PC-3 (cell line): ENCODE results near the gene PLEKHA5.

Source experiments
- EZH2 ChIP-seq: fragments of 300-600 bp; sonication (generic); IDR thresholded peaks from one replicate; pipeline ENCODE4 v1.6.1; 2017; ENCODE audit warnings: antibody characterized with exemption, mild to moderate bottlenecking, low read length; ENCODE audit not compliant: unreplicated experiment
- EZH2phosphoT487 ChIP-seq: fragments of 300-600 bp; sonication (generic); IDR thresholded peaks from 2 replicates; pipeline ENCODE4 v1.6.1; 2018; ENCODE audit warnings: mild to moderate bottlenecking, antibody characterized with exemption, low read length, borderline replicate concordance
- TF ChIP-seq, protein P1 (sequence below): fragments of 300-600 bp; sonication (generic); conservative IDR thresholded peaks from 2 replicates; pipeline ENCODE4 v1.5.1; 2017; ENCODE audit warnings: antibody characterized with exemption, low read depth, mild to moderate bottlenecking, low read length

DNA sequence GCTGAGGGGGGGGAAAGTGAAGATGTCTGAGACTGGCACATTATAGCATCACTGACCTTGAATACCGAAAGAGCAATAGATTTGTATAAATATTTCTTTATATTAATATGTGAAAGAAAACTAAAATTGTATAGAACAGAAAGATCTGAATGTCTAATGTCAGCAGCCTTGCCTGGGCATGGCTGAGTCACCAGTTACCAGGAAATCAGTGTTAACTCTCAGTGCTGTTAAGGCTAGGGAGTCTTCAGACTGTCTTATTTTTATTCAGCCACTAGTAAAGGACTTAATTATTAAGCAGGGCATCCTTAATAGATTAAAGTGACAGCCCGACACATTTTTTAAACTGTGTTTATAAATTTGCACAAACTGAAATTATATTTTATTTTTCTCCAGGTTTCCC lies 186.9 kb downstream of the PLEKHA5 start:
- TF ChIP-seq, protein P1, sequence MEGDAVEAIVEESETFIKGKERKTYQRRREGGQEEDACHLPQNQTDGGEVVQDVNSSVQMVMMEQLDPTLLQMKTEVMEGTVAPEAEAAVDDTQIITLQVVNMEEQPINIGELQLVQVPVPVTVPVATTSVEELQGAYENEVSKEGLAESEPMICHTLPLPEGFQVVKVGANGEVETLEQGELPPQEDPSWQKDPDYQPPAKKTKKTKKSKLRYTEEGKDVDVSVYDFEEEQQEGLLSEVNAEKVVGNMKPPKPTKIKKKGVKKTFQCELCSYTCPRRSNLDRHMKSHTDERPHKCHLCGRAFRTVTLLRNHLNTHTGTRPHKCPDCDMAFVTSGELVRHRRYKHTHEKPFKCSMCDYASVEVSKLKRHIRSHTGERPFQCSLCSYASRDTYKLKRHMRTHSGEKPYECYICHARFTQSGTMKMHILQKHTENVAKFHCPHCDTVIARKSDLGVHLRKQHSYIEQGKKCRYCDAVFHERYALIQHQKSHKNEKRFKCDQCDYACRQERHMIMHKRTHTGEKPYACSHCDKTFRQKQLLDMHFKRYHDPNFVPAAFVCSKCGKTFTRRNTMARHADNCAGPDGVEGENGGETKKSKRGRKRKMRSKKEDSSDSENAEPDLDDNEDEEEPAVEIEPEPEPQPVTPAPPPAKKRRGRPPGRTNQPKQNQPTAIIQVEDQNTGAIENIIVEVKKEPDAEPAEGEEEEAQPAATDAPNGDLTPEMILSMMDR = no peak
- TF ChIP-seq EZH2 (no peak), EZH2phosphoT487 (no peak)
